GM19025 (cell line): ENCODE data around the gene PNLIPRP1.

Source experiments
- ATAC-seq: cut with Tn5 transposase; IDR thresholded peaks from one replicate; pipeline ENCODE4 v1.9.1; 2021; ENCODE audit warnings: mild to moderate bottlenecking, low read depth, moderate library complexity; ENCODE audit not compliant: unreplicated experiment

PNLIPRP1 gene

DNA sequence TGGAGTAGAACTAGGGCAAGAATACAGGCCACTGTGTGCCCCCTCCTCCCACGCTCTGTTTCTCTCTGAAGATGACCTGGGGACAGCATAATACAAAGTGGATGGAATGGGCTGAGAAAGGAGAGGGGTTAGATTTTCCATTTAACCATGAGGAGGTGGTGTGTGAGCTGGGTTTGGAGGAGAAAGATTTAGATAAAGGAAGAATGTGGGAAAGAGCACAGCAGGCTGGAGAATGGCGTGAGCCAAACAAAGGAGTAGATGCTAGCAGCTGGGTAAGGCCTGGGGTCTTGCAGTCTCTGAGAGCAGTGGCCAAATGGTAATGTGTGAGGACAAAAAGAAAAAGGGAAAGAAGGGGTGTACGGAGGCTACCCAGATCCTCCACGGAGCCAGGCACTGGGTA, 38.6 kb downstream of the PNLIPRP1 start:
- ATAC-seq: no peak

DNA sequence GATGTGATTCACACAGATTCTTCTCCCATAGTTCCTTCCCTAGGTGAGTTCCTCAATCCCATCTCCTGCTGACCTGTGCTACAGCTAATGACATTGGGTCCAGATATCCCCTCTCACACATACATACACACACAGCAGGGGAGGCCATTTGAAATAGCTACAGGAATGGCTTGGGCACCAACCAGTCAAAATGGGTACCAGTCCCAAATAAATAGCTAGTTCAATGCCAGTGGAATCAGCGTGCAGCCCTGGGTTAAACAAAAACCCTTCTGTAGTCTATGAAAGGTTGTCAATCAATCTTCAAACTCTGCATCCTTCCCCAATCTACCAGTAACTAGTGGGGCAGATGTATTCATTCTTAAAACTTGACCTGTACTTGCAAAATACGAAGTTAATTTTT, 39.3 kb downstream of the PNLIPRP1 start:
- ATAC-seq: no peak

DNA sequence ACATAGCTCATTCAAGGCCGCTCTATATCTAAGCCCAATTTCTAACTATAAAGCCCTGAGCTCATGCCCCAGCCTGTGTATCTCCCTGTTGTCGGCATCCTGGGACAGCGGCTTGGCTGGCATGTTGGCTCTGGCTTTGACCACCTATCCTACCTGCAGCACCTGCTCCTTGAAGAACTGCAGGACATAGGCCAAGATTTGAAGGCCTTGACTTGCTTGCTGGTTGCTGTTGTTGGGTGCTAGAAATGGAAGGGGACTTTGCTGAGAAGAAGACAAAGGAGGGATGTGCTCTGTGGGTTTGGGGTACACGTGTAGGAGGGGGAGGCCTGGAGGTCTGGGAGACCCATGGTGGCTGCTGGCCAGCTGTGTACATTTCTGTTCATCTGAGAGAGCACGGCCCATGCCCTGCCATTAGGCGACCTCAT, 41.1 kb downstream of the PNLIPRP1 start:
- no peak for ATAC-seq

DNA sequence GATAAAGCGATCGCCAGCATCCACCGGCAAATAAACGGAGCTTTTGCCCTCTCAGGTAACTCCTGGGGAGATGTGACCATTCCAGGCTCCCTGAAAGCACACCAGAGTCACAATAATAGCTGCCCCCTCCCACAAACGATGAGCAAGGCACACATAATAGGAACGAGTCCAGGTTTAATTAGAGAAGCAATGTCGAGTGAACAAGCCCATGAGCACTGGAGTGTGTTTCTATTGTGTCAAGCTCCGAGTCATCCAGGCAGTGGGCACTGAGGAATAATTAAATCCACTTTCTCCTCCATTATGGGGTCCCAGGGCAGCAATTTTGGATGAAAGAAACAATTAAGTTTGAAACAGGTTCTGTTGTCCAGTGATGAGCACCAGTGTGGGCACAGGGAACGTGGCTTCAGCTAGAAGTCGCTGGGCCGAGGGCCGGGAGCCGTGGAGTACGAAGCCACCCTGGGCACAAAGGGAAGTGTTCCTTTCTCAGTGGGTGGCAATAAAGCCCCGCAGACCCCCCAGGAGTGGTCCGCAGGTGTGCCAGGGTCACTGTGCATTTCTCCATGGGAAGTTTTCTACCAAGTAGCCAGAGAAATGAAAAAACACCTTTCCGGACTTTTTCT, 41.9 kb downstream of the PNLIPRP1 start:
- no peak for ATAC-seq

DNA sequence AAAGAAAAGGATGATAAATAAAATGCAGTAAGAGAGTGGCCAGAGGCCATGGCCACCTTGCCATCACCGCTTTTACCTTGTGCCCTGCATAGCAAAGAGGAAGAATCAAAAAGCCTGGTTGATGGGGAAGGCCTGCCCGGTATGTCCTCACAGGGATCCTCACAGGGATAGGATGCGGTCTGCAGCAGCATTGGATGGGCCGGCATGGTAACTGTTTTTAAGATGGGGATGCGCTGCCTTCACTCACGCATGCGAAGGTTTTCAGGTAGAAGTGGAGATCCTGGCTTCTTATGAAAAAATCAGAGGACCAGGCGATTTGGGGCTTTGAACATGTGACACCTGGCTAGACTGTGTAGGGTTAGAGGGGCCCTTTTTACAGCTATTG, 42.4 kb downstream of the PNLIPRP1 start:
- ATAC-seq: no peak

DNA sequence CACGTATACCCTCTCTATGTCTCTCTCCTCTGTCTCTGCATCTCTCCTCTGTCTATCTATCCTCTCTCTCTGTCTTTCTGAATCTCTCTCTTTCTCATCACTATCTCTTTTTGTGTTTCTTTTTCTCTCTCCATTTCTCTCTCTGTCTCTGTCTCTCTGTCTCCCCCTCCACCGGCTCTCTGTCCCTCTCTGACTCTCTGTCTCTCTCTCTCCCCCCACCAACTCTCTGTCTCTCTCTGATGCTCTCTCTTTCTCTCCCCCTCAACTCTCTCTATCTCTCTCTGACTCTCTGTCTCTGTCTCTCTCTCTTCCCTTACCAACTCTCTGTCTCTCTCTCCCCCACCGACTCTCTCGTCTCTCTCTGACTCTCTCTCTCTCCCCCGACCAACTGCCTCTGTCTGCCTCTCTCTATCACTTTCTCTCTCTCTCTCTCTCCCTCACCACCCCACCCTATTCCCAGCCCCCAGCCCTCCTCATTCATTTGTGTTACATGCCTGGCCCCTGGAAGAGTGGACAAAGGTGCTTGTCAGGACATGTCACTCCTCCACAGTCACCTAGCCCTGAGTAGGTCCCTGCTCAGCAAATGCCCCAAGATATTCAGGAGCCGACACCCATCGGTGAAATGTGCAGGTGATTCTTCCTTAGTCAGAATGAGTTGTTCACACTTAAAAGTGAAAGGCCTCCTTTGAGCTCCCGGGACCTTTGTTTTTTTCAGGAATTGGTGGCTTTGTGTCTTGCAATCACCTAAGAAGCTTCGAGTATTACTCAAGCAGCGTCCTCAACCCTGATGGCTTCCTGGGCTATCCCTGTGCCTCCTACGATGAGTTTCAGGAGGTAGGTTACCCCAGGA, 43.6 kb downstream of the PNLIPRP1 start:
- ATAC-seq: no peak

DNA sequence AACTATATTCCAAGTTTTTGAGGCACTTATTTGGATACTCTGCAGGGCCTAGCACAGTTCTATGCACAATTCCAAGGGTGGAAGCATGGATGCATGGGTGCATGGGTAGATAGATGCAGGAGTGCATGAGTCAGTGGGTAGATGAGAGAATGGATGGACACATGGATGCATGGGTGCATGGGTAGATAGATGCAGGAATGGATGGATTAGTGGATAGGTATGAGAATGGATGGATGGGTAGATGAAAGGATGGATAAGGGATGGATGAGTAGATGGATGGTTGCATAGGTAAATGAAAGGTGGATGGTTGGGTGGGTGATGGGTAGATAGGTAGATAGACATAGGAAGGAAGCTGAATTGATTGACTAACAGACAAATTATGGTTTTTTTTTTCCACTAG, 45.6 kb downstream of the PNLIPRP1 start:
- no peak for ATAC-seq

DNA sequence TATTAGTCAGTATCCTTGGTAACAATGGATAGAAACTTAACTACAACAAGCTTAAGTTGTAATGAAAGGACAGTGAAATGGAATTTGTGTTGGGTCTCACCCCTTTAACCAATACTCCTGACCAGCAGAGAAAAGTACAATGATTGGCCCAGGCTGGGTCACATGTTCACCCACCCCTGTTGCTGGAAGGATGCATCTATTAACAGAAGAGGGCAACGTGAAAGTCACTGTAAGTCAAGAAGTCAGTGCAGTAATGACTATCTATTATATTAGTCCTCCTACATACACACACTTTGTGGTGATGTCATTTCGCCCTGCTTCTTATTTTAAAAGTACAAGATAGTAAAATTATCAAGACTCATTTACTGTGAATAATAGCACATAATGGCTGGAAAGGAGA, 46.2 kb downstream of the PNLIPRP1 start:
- ATAC-seq: no peak

DNA sequence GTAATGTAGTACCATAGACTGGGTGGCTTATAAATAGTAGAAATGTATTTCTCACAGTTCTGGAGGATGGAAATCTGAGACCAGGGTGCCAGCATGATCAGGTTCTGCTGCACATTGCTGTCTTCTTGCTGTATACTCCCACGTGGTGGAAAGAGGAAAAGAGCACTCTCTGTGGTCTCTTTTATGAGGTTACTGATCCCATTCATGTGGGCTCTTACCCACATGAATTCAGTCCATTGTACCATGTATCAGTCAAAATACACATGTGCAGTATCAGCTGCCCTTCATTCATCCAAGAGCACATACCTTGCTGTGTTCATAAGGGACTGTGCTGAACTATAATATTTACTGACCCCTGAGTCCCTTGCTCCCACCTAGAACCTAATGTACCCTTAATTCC, 47.1 kb downstream of the PNLIPRP1 start:
- ATAC-seq: no peak

DNA sequence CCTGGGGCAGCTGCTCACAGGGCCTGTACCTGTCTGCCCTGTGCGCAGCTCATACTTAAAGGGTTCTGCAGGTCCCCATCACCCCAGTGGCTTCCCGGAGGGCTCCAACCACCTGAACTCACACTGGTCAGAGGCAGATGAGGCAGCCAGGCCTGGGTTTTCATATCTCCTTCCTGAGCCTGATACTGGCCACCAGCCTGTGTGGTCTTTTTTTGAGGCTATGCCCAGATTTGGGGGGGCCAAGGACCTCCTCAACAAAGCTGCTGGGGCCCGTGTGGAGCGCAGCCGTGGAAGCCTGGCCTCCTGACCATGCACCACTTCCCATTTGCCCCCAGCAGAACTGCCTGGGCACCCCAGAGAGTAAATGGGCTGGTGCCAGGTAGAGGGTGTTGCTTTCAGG, 55.7 kb downstream of the PNLIPRP1 start:
- ATAC-seq: no peak

DNA sequence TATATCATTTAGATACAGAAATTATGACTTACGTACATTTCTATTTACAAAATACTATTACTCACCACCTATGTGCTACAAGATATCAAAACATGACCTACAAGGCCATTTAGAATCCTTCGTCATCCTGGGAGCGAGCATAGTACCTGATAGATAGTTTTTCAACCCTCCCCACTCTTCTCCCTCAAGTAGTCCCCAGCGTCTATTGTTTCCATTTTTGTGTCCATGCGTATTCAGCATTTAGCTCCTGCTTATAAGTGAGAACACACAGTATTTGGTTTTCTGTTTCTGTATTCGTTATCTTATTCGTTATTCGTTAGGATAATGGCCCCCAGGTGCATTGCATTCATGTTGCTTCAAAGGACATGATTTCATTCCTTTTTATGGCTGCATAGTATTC, 58.1 kb downstream of the PNLIPRP1 start:
- no peak for ATAC-seq

DNA sequence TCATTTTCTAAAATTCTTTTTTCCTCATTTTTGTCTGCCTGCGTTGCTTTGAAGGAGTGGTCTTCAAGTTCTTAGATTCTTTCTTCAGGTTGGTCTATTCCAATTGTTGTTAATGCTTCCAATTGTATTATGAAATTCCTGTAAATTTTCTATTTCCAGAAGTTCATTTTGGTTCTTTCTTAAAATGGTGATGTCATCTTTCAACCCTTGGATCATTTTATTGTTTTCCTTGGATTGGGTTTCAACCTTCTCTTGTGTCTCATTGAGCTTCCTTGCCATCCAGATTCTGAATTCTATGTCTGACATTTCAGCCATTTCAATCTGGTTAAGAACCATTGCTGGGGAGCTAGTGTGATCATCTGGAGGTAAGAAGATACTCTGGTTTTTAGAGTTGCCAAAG, 63.1 kb downstream of the PNLIPRP1 start:
- ATAC-seq: no peak

DNA sequence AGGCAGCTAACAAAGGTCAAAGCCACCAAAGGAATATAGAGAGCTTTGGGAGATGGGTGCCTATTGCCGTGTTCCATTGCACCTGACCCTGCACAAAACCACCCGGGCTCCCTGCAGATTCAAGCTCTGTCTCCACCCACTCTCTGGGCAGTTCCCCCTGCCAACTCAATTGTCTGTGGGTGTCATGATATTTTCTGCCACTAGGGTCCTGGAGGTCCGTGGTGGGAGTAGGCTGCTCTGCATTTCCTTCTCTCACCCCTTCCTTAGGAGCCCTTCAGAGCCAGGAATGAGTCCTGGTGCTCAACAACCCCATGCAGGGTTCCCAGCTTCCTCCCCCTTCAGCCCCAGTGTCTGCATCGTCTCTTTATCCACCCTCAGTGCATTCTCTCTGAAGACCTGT, 64.1 kb downstream of the PNLIPRP1 start:
- no peak for ATAC-seq

DNA sequence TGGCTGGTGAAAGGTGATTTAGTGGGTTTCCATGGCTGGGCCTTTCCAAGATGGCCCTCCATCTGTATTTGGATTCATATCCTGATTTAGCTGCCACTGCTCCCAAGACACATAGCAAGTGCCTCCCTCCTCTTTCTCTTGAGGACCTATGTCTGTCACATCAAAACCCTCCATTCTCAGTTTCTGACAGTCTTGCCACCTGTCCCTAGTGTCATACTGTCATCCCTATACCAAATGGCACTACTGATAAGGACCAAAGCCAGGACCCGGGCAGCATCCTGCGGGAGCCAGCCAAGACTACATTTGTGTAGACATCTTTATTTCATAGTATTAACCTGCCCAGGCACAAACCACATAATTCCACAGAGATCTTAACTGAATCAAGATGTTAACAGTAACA, 64.8 kb downstream of the PNLIPRP1 start:
- ATAC-seq: no peak

DNA sequence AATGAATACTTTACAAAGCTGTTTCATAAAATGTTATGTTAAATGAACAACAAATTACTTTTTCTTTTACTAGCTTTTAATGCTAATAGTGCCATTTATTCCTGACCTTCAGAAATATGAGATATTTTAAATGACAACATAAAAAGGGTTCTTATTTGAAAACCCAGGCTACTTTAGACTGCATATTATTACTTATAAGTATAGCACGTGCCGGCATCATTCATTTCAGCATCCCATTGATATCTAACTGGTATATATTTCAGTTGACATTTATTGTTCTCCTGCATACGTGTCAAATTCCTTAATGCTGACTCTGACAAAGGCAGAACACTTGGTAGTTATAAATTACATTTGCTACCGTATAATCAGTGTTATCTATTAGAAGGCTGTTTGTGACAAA, 65.3 kb downstream of the PNLIPRP1 start:
- no peak for ATAC-seq

DNA sequence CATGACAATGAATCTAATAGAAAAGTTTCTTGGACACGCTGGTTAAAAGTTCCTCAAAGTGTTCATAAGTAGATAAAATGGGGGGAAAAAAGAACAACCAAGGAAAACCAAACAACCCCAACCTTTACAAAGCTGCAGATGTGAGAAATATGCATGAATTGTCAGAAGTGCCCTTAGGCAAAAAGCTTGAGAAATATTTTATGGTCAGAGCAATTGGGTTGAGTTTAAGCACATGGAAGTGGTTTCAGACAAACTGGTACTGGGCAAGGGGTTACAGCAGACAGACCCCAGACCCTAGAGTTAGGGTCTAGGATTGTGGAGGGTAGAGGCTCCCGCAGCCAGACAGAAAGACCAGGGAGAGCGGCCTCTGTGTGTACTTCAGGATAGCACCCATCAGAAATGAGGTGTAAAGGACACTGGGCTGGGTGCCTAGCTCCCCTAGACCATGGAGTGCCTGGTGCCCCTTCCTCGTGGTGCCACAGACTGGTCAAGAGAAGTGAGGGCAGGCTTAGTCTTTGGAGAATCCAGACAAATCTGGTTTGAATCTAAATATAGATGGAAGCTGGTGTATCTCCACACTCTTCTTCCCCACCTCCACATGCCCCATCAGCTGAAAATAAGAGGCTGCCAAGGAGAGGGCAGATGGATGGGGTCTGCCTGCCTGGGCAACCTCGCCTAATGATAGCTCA, 67.2 kb downstream of the PNLIPRP1 start:
- ATAC-seq: no peak
